Measurements from ENCODE around the gene CTBP2.

CTBP2 gene

DNA sequence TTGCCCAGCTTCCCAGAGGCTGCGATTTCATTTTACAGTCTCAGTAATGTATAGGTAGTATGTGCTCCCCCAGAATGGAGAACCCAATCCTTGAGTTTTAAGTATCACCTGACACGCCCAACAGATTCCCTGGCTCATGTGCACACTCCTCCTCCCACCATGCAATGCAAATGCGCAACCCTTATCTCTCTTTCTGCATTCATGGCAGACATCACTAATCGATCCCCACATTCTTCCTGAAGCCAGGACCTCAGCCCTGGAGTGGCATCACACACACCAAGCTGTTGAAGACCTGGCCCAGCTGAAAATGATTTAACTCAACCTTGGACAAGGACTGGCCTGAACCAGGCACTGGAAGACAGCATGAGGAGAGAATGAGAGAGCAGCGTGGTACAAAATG, 150.0 kb downstream of the CTBP2 start:
- DNase-seq (ENCODE audit: low spot score), result no peak

DNA sequence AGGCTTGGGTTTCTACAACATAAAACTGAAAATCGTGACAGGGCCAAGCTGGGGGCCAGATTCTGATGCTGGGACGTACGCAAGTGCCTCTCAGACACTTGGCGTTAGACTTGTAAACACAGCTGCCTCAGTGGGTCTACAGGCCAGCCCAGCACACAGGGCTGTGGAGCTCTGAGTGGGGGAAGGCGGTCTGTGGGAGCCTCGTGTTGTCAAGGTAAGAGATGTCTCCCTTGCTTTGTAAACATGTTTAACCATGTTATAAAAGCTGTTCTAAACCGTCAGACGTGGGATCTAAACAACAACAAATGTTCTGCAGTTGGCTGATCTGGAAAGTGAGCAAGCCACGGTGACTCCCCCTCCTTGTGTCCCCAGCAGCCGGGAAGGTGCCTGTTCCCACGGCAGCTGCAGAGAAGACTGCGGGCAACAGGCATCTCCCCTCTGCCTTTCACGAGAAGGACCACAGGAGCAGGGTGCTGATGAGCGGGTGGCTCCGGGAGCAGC, 150.7 kb downstream of the CTBP2 start:
- no peak for DNase-seq (ENCODE audit: low spot score)

DNA sequence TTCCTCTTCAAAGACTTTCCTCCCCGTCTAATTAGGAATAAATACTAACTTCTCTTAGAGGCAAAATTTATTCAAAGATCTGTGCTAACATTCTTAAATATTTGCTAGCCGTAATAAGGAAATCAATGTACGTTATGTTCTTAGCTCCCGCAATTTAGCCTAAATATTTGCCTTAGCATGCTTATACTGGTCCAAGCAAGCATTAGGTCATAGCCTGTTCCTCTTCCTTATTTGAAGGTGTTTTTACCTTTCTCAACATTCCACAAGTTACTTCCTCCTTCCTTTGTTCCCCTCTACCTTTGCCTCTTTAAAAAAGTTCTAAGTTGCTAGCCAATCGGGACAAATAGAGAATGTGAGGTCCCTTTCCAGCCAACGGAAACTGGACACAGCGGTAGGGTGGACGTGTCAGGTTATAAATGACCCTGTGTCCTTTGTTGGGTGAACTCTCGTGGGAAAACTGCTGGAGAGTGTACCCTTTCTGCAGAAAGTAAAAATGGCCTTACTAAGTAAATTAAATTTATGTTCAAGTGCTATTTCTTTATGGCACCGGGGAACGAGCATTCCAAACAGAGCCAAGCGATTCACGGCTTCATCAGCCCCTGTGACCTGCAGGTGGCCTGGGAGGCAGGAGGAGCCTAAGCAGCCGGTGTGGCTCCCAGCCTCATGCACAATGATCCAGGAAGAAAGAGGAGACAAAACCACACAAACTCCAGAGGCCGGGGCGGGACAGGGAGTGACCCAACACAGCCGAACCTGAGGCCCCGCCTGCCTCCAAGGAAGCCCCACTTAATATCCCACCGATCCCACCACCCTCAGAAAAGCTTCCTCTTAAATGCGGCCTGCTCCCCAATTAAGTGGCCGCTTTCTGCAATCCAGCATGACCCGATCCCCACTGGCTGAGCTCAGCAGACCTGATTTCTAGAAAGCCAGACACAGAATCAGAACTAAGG, 151.4 kb downstream of the CTBP2 start:
- DNase-seq (ENCODE audit: low spot score), result peak; percentile 58

DNA sequence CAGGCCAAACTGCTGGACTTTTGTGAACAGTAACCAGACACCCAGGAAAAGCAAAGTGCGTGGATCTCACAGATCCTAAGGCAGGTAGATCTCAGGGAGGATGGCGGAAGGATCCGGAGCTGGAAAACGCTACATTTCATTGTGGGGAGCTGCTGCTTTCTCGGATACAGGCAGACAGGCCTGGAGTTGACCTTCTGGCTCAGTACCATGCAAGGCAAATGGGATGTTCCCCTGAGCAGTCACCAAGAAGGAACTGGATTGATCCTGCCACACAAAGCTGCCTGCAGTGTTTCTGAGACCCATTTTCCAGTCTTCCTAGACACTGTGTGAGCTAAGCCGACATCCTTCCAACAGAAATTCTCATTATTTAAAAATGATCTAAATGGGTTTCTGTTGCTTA, 152.9 kb downstream of the CTBP2 start:
- no peak for DNase-seq (ENCODE audit: low spot score)

GRCh38 chr10:125006921-125007426, 153.4 kb downstream of the CTBP2 start:
- no peak for DNase-seq (ENCODE audit: low spot score)

DNA sequence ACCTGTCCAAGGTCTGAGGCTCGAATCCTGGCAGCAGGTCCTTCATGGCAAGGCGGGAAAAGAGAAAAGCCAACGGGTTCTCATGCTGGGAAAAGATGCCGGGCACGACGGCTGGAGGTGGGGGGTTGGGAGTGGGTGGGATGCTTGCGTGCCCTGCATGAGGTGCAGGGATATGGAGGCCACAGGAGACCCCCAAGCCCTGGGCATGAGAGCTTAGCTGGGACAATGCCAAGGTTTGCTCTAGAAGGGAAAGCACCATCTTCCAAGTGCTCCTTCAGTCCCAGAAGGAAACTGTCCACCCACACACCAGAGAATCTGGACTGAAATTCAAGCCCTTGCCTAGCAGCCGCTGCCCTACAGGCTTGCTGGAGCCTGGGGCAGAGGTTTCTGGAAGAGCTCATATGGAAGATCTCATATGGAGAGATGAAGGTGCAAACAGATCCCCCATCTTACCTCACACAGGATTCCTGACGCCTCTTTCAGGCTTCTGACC, 154.1 kb downstream of the CTBP2 start:
- DNase-seq (ENCODE audit: low spot score), result no peak

GRCh38 chr10:125005312-125006187, 154.8 kb downstream of the CTBP2 start:
- no peak for DNase-seq (ENCODE audit: low spot score)

GRCh38 chr10:125004571-125005311, 155.6 kb downstream of the CTBP2 start:
- DNase-seq (ENCODE audit: low spot score), result no peak

DNA sequence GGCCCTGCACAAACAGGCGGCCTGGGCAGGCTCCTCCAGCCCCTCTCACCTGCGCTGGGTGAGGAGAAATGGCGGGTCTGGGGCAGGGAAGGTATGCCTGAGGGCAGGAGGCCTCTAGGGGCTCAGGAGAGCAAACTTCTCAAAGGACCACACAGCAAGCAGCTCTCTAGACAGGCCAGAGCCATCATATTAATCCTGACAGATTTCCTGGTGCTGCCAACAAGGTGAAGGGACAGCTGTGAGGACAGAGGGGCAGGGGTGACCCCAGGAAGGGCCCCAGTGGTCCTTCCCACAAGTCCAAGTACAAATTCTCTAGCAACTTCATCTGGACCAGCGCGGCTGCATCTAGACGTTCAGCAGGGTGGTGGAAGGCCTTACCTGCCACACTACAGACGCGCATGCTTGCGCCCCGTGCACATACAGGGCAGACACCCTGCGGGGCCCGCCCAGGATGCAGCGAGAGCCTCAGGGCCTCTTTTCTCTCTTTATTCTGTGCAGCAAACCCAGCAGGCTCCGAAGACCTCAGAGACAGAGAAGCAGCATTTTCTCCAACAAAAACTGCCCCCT, 156.4 kb downstream of the CTBP2 start:
- no peak for DNase-seq (ENCODE audit: low spot score)

DNA sequence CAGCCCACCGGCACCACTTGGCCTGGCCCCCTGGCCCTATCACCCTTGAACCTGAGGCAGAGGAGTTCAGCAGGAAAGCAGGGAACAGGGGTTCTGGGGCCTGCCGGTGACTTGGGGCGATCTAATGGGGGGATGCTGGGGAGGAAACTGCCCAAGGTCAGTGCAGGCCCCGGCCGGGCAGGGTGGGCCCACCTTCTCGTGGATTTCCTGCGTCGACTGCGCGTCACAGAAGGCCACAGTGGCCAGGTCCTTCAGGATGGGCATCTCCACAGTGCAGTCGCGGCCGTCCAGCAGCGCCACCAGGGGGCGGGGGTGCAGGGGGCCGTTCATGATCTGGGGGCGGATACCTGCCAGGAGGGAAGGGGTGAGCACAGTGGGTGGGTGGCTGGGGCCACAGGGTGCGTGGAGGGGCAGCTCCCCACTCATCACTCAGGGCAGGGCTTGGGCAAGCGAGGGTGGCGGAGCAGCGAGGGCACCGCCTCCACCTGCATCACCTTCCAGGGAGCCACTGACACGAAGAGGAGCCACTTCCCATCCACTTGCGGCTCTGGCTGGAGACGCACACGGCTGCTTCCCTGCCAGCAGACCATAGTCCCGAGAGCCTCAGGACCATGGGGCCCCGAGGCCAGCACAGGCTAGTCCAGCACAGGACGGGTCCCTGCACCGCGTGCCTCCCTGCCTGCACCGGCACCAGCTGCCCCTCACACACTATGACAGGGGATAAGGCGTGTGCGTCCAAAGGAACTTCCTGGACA, 157.0 kb downstream of the CTBP2 start:
- no peak for DNase-seq (ENCODE audit: low spot score)

DNA sequence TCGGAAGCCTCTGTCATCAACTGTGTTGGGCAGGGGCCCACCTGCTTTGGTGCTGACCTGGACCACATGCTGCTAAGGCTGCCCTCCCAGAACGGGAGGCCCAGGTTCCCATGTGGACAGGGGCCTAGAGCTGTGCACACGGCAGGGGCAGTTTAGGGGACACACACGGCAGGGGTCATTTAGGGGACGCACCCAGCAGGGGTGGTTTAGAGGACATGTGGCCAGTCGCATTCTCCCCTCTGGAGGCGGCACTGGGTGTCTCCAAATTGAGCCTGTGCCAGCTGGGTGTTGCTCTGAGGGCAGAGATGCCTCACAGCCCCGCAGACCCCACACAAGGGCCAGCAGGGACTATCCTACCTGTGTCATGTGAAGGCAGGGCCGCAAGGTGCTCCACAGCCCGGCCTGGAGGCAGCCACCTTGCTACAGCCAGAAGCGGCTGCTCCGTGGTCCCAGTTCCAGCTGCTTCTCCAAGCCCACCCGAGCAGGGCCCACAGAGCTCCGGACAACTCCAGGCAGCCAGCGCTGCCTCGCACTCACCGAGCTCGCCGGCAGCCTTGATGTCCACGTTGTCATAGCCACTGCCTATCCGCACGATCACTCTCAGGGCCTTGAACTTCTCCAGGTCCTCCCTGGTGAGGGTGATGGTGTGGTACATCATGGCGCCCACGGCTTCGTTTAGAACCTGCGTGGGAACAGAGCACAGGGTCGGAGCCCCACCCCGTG, 157.8 kb downstream of the CTBP2 start:
- no peak for DNase-seq (ENCODE audit: low spot score)

- DNase-seq (ENCODE audit: low spot score), result no peak
Measured at GRCh38 chr10:125002047-125002422, 158.3 kb downstream of the CTBP2 start.

GRCh38 chr10:125001313-125002046, 158.9 kb downstream of the CTBP2 start:
- no peak for DNase-seq (ENCODE audit: low spot score)

GRCh38 chr10:125000366-125001312, 159.7 kb downstream of the CTBP2 start:
- DNase-seq (ENCODE audit: low spot score), result no peak

DNA sequence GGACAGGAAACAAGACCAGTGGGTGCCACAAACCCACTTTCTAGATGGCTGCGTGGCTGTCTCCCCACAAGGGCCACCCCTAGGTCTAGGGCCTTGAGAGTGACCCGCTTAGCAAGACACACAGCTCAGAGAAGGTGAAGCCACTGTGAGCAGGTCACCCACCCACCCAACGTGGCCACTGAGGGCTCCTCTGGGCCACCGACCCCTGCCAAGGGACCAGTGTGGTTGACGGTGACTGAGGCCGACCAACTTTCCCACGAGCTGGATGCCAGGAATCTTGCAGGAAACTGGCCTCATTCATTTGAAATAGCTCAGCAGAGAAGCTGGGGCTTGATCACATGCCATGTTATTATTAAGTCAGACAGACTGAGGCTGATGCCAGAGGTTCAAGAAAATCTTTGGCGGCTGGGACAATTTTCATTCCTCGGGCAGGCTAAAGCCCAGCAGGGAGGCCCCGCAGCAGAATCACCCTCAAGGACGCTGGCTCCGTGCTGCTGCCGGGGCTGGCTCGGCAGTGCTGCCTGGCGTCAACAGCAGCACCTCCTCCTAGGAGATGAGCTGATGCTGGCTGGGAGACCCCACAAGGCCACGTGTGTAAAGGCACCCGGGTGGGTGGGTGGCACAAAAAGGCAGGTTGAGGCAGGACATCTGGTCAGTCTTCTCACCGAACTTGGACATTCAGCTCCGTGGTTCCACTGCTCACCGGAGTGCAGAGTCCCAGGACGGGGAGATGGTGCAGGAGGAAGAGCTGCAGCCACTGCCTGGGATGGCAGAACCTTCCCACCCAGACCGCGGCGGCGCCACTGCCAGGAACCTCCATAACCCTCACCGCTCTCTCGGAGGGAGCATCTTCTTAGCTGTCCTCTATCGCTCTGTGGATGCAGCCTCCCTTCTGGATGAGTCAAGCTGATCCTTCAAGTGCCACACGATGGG, 160.7 kb downstream of the CTBP2 start:
- no peak for DNase-seq (ENCODE audit: low spot score)

GRCh38 chr10:124998624-124999291, 161.6 kb downstream of the CTBP2 start:
- no peak for DNase-seq (ENCODE audit: low spot score)
